Ovary (tissue), 9 donors: ENCODE data around the gene CAPN8. TPM values are rescaled to one million over a fixed set of nuclear protein-coding genes. Genes with fewer than 3 reads are reported as not detected.

Experiments
- DNase-seq, 5 donors: peaks; one replicate each; pipeline ENCODE4 v3.0.0-alpha.2; 2019 to 2020
- H3K27ac ChIP-seq, 2 donors: fragments of 200-600 bp; one replicate each; pipeline versions ENCODE4 v1.5.1 to v1.8.0; 2019 to 2022
- H3K27me3 ChIP-seq: fragments of 200-600 bp; one replicate; pipeline ENCODE4 v1.8.0; 2022
- H3K36me3 ChIP-seq: fragments of 200-600 bp; sonication (generic); one replicate; pipeline ENCODE4 v1.5.1; 2019
- H3K4me1 ChIP-seq: one replicate; pipeline ENCODE4 v1.8.1; 2013; ENCODE audit warnings: mild to moderate bottlenecking, moderate library complexity; ENCODE audit not compliant: insufficient read depth
- H3K4me3 ChIP-seq: fragments of 200-600 bp; sonication (generic); one replicate; pipeline ENCODE4 v1.5.1; 2017
- H3K9me3 ChIP-seq, 2 donors: fragments of 200-600 bp in 1 of 2; sonication (generic) in 1 of 2; one replicate each; pipeline versions ENCODE4 v1.5.1 to v1.8.1; 2013 to 2019; ENCODE audit warnings: mild to moderate bottlenecking in 1 of 2, moderate library complexity in 1 of 2
- EP300 ChIP-seq: sonication (generic); formaldehyde crosslinking; IDR thresholded peaks from one replicate; pipeline ENCODE4 v1.6.1; 2017; ENCODE audit warnings: antibody characterized with exemption
- POLR2A ChIP-seq: fragments of 450-650 bp; IDR thresholded peaks from one replicate; pipeline ENCODE4 v1.6.1; 2017; ENCODE audit warnings: antibody characterized with exemption, mild to moderate bottlenecking, moderate library complexity
- WGBS, 3 donors: extraction: QIAGEN DNeasy Blood & Tissue Kit in 1 of 3; methylation state at CpG; one replicate each; pipeline versions ENCODE4 v1.1.5 to v1.1.7; 2013 to 2017; 5-methylcytosine and 5-hydroxymethylcytosine counted together
- intact Hi-C, 4 donors: fragments of 100-400 bp; cut with DNase I; formaldehyde crosslinking; loops; one replicate each; pipeline versions ENCODE4 v1.11.0 to v1.15.1; 2022 to 2023
- polyA plus RNA-seq, 2 donors: library from polyadenylated mRNA; stranded (reverse); fragments of 200-250 nt in 1 of 2; fragments of 350-450 nt in 1 of 2; fragmentation: Illumina TruSeq in 1 of 2; extraction: RNeasy Lipid Tissue Mini Kit (QIAGEN cat#74804) in 1 of 2; gene quantifications; one replicate each; pipeline ENCODE4 v1.2.3, GENCODE V29; 2013 to 2014
- small RNA-seq: library from RNA; depleted of rRNA; stranded (forward); fragments of <200 nt; gene quantifications from one replicate; pipeline ENCODE3, GENCODE V24; 2016
- total RNA-seq, 7 donors: library from RNA; depleted of rRNA in 2 of 7; stranded (reverse); fragments of >200 nt in 2 of 7; fragmentation: NEBNext Ultra II Directional in 3 of 7; extraction: Animal tissue kit (Norgen Biotek cat#: 25700) in 3 of 7; gene quantifications; one replicate each; pipeline versions ENCODE4 v1.1.0 to v1.2.4, GENCODE V29; 2016 to 2023
- TF ChIP-seq, protein P1 (sequence below), 3 donors: fragments of 450-650 bp in 2 of 3; fragments of 200-600 bp in 1 of 3; IDR thresholded peaks; one replicate each; pipeline versions ENCODE4 v1.5.1 to v1.8.0; 2016 to 2022; ENCODE audit warnings: antibody characterized with exemption in 3 of 3, mild to moderate bottlenecking in 1 of 3
- donor health status: DM: no; HTN: no; CAD: no; lungs with moderate emphysema.
- donor health status: DM: no; HTN: no; CAD: no.
- donor health status: Bipolar disorder and iron deficiency.
- donor health status: DM: yes; HTN: yes; CAD: no.
- donor health status: DM: no; HTN: no; CAD: no.
- donor health status: DM: yes; HTN: yes; CAD: no.

Gene CAPN8
- total and polyA plus RNA-seq, 9 donors, result 0.10 to 4.4 (median 0.88) TPM; not detected in 2

DNA sequence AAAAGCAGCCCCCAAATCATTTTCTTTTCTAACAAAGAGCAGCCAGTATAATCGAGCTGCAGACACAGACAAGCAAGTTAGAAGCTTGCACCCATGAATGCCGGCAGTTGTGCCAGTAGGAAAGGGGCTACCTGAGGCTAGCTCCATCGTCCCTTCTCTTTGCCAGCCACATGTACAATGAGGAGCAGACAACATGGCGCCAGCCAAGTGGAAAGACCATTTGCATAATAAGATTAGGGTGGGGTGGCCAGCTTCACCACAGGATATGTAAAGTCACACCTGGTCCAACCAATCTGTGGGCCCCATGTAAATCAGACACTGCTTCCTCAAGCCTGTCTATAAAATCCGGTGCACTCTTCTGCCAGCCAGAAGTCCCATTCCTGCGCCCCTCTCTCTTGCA lies 168.6 kb downstream of the CAPN8 start:
- H3K27ac ChIP-seq, result no peak overlapping the region
- no peaks in the 10 kb centered on the region for H3K27me3 ChIP-seq
- H3K36me3 ChIP-seq, result no peaks in the 10 kb centered on the region
- H3K9me3 ChIP-seq, result no peaks in the 10 kb centered on the region
- WGBS, 3 donors, result 92 to 94% (median 94%) methylated on average over 6 of the region's 6 CpGs
- DNase-seq, result no peak
- H3K4me1 ChIP-seq, result no peaks in the 10 kb centered on the region
- H3K4me3 ChIP-seq, result no peak overlapping the region
- no peak for TF ChIP-seq POLR2A
- no peak for TF ChIP-seq EP300
- TF ChIP-seq, protein P1, sequence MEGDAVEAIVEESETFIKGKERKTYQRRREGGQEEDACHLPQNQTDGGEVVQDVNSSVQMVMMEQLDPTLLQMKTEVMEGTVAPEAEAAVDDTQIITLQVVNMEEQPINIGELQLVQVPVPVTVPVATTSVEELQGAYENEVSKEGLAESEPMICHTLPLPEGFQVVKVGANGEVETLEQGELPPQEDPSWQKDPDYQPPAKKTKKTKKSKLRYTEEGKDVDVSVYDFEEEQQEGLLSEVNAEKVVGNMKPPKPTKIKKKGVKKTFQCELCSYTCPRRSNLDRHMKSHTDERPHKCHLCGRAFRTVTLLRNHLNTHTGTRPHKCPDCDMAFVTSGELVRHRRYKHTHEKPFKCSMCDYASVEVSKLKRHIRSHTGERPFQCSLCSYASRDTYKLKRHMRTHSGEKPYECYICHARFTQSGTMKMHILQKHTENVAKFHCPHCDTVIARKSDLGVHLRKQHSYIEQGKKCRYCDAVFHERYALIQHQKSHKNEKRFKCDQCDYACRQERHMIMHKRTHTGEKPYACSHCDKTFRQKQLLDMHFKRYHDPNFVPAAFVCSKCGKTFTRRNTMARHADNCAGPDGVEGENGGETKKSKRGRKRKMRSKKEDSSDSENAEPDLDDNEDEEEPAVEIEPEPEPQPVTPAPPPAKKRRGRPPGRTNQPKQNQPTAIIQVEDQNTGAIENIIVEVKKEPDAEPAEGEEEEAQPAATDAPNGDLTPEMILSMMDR (IDR thresholded peaks at IDR 0.05), result no peak
- intact Hi-C loops, result no loop called here

DNA sequence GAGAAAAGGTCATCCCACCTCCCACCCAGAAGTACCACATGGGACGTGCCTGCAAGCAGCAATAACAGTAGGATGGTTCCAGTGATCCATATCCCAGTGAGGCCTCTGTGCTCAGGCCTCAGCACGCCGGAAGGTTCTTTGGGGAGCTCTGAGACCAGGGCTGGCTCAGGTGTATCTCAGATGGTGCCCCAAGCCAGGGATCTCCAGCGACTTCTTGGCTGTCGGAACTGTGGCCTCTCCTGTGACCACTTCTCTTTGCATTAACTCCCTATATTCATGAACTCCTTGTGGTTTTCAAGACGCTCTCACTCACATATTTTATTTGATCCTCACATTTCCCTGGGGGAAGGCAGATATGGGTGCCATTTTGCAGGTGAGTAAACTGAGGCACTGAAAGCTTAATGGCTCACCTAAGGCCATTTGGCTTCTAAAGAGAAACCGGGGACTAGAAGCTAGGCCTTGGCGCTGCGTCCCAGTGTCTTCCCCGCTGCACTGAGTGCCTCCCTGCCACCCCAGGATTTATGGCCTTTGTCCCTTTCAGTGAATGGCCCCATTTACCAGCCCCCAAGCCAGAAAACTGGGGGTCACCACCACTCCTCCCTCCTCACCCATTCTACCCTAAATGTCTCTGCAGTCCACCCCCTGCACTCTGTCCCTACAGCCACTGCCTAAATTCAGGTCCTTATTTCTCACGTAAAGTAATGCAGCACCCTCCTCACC lies 170.4 kb downstream of the CAPN8 start:
- Histone ChIP-seq H3K27me3 (no peaks in the 10 kb centered on the region), H3K4me3 (no peak overlapping the region), H3K9me3 (no peaks in the 10 kb centered on the region), H3K36me3 (no peaks in the 10 kb centered on the region), H3K4me1 (no peaks in the 10 kb centered on the region), H3K27ac (no peak overlapping the region)
- WGBS, 3 donors, result 89 to 93% (median 89%) methylated on average over 11 of the region's 11 CpGs
- no peak for TF ChIP-seq EP300
- intact Hi-C loops, result no loop called here
- no peak for DNase-seq

DNA sequence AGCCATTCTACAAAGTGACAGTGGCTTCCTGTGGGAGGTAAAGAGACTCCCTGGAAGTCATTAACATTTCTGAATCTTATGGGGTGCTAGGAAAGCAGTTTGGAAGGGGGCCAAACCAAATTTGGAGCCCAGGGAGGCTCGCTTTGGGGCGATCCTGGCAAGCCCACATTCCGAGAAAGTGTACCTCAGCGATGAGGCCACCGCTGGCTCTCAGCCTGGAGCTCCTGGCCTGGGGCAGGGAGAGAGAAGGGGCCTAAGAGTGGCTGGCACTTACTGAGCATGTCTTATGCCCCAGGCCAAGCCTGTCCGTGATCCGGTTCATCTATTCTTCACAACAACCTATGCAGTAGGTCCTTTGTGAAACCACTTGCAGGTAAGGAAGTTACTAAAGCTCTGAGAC lies 173.5 kb downstream of the CAPN8 start:
- Histone ChIP-seq H3K4me1 (no peaks in the 10 kb centered on the region), H3K4me3 (no peak overlapping the region), H3K36me3 (no peaks in the 10 kb centered on the region), H3K27me3 (no peaks in the 10 kb centered on the region), H3K27ac (no peak overlapping the region), H3K9me3 (no peaks in the 10 kb centered on the region)
- intact Hi-C loops, result no loop called here
- WGBS, 3 donors, result 77 to 88% (median 78%) methylated on average over 7 of the region's 7 CpGs
- TF ChIP-seq POLR2A (no peak), EP300 (no peak)
- TF ChIP-seq, protein P1 (IDR thresholded peaks at IDR 0.05), result no peak
- DNase-seq, result no peak

Small RNA genes within 50 kb of the gene (small RNA-seq; reads per million reads assigned to genes)
- gene RNU6-1248P (not detected), gene SNRPEP10 (not detected)

Other genes starting within 250 kb of the CAPN8 start
- gene CAPN2, start 46.8 kb upstream of the CAPN8 start, total RNA-seq, result 100 to 1,000 TPM in 6 of 7 donors, 10 to 100 TPM in 1; 96.1 to 267 (median 171) TPM
- gene CAPN2, start 46.8 kb upstream of the CAPN8 start, polyA plus RNA-seq, result 100 to 1,000 TPM in 1 of 2 donors, 10 to 100 TPM in 1; 70.6 to 254 TPM
- gene TP53BP2, start 180.2 kb upstream of the CAPN8 start, total RNA-seq, result 10 to 100 TPM; 29.3 to 43.6 (median 39.3) TPM
- gene TP53BP2, start 180.2 kb upstream of the CAPN8 start, polyA plus RNA-seq, result 10 to 100 TPM; 12.4 to 26.9 TPM